Astrocyte (in vitro differentiated cells and primary cell): Measurements from ENCODE around the gene CCT4. TPM values are rescaled to one million over a fixed set of nuclear protein-coding genes. Genes with fewer than 3 reads are reported as not detected.
"Not testable (repeated sequence)": the region's sequence is repeated elsewhere in the genome, so short reads cannot be mapped to it uniquely, and the experiment has no call there.

Experiments
- DNase-seq: peaks from one replicate; pipeline ENCODE4 v3.0.0-alpha.2; 2010; ENCODE audit warnings: low read depth
- FAIRE-seq: peaks from 2 replicates; lab custom pipeline; 2011; peaks lifted over from hg19 to GRCh38; lab: Jason Lieb, UNC
- H2AFZ ChIP-seq: 2 replicates; pipeline ENCODE4 v1.6.0; 2012; ENCODE audit warnings: low read depth, low read length, inconsistent platforms
- H3K27ac ChIP-seq: 2 replicates; pipeline ENCODE4 v1.5.1; 2011; ENCODE audit warnings: low read depth, low read length, inconsistent platforms
- H3K27me3 ChIP-seq: 2 replicates; pipeline ENCODE4 v1.6.0; 2011; ENCODE audit warnings: low read length, inconsistent platforms; ENCODE audit not compliant: insufficient read depth
- H3K36me3 ChIP-seq: 2 replicates; pipeline ENCODE4 v1.5.1; 2011; ENCODE audit warnings: low read length, inconsistent platforms; ENCODE audit not compliant: insufficient read depth
- H3K4me1 ChIP-seq: 2 replicates; pipeline ENCODE4 v1.5.1; 2011; ENCODE audit warnings: low read length, inconsistent platforms; ENCODE audit not compliant: insufficient read depth
- H3K4me2 ChIP-seq: 2 replicates; pipeline ENCODE4 v1.6.0; 2012; ENCODE audit warnings: low read length, inconsistent platforms
- H3K4me3 ChIP-seq: 2 replicates; pipeline ENCODE4 v1.5.1; 2011; ENCODE audit warnings: low read depth, mild to moderate bottlenecking, low read length, inconsistent platforms; ENCODE audit not compliant: insufficient read depth
- H3K79me2 ChIP-seq: 2 replicates; pipeline ENCODE4 v1.6.0; 2012; ENCODE audit warnings: mild to moderate bottlenecking, low read length, inconsistent platforms; ENCODE audit not compliant: insufficient read depth
- H3K9ac ChIP-seq: 2 replicates; pipeline ENCODE4 v1.6.0; 2012; ENCODE audit warnings: mild to moderate bottlenecking, low read length, inconsistent platforms
- H3K9me3 ChIP-seq: 2 replicates; pipeline ENCODE4 v1.5.1; 2012; ENCODE audit warnings: low read depth, mild to moderate bottlenecking, low read length, inconsistent platforms; ENCODE audit not compliant: insufficient read depth
- H4K20me1 ChIP-seq: 2 replicates; pipeline ENCODE4 v1.6.0; 2012; ENCODE audit warnings: low read length, inconsistent platforms; ENCODE audit not compliant: insufficient read depth
- H3K27ac Mint-ChIP-seq: one replicate; pipeline ENCODE4 v1.8.0; 2021; ENCODE audit warnings: mild to moderate bottlenecking, mixed read lengths; ENCODE audit not compliant: unreplicated experiment
- H3K27me3 Mint-ChIP-seq: one replicate; pipeline ENCODE4 v1.8.0; 2021; ENCODE audit warnings: low read depth, mixed read lengths; ENCODE audit not compliant: unreplicated experiment
- H3K36me3 Mint-ChIP-seq: one replicate; pipeline ENCODE4 v1.8.0; 2021; ENCODE audit warnings: low read depth, mixed read lengths; ENCODE audit not compliant: unreplicated experiment
- H3K4me1 Mint-ChIP-seq: one replicate; pipeline ENCODE4 v1.8.0; 2021; ENCODE audit warnings: low read depth, mixed read lengths; ENCODE audit not compliant: unreplicated experiment
- H3K4me3 Mint-ChIP-seq: one replicate; pipeline ENCODE4 v1.8.0; 2021; ENCODE audit warnings: mild to moderate bottlenecking, moderate library complexity, mixed read lengths; ENCODE audit not compliant: unreplicated experiment
- H3K9me3 Mint-ChIP-seq: one replicate; pipeline ENCODE4 v1.8.0; 2021; ENCODE audit warnings: mild to moderate bottlenecking, mixed read lengths; ENCODE audit not compliant: unreplicated experiment
- CTCF ChIP-seq: IDR thresholded peaks from 2 replicates; pipeline ENCODE4 v1.5.1; 2011; ENCODE audit warnings: low read depth, mild to moderate bottlenecking, inconsistent platforms, low read length, moderate library complexity; ENCODE audit not compliant: insufficient read depth
- EZH2 ChIP-seq: IDR thresholded peaks from 2 replicates; pipeline ENCODE4 v1.6.1; 2012; ENCODE audit warnings: mild to moderate bottlenecking, low read length, inconsistent platforms; ENCODE audit not compliant: insufficient read depth
- total RNA-seq: library from RNA; stranded (reverse); gene quantifications from 2 replicates; pipeline ENCODE4 v1.2.1, GENCODE V29; 2021

CCT4 gene
- total RNA-seq, 1 donor from 2014 or later: 220 TPM

DNA sequence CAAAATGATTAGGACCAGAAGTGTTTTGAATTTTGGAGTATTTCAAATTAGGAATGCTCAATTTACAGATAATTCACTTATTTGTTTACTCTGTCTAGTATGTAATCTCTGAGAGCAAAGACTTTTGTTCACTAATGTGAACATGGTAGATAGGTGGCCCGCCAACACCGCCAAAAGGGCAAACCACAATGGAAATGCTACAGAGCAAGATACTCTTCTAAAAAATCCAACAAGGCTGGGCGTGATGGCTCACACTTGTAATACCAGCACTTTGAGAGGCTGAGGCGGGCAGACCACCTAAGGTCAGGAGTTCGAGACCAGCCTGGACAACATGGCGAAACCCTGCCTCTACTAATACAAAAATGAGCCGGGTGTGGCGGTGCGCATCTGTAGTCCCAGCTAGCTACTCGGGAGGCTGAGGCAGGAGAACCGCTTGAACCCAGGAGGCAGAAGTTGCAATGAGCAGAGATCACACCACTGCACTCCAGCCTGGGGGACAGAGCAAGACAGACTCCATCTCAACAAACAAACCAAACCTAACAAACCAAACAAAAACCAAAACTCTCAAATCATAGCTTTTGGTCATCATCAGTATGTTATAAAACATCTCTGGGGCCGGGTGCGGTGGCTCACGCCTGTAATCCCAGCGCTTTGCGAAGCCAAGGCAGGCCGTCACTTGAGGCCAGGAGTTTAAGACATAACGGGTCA, 2.4 kb downstream of the CCT4 start:
- H3K79me2 ChIP-seq: peaks cover 71% of the 10 kb centered on the region
- no peak overlapping the region for H2AFZ ChIP-seq
- H3K27ac Mint-ChIP-seq: no peak overlapping the region
- H3K9me3 ChIP-seq: no peaks in the 10 kb centered on the region
- no peak for DNase-seq
- no peaks in the 10 kb centered on the region for H3K9me3 Mint-ChIP-seq
- H3K27me3 ChIP-seq: no peaks in the 10 kb centered on the region
- H3K27me3 Mint-ChIP-seq: no peaks in the 10 kb centered on the region
- peak overlapping the region; percentile 31 for H3K4me3 ChIP-seq
- no peak overlapping the region for H3K27ac ChIP-seq
- peak overlapping the region; percentile 87 for H3K4me2 ChIP-seq
- no peak for TF ChIP-seq CTCF
- no peak for TF ChIP-seq EZH2
- H3K9ac ChIP-seq: no peak overlapping the region
- H3K36me3 ChIP-seq: peaks cover 29% of the 10 kb centered on the region
- H3K4me1 ChIP-seq: peaks cover 11% of the 10 kb centered on the region
- peaks cover 9% of the 10 kb centered on the region for H3K4me1 Mint-ChIP-seq
- no peaks in the 10 kb centered on the region for H3K36me3 Mint-ChIP-seq
- no peak for FAIRE-seq
- peaks cover 50% of the 10 kb centered on the region for H4K20me1 ChIP-seq
- peak overlapping the region; percentile 90 for H3K4me3 Mint-ChIP-seq

DNA sequence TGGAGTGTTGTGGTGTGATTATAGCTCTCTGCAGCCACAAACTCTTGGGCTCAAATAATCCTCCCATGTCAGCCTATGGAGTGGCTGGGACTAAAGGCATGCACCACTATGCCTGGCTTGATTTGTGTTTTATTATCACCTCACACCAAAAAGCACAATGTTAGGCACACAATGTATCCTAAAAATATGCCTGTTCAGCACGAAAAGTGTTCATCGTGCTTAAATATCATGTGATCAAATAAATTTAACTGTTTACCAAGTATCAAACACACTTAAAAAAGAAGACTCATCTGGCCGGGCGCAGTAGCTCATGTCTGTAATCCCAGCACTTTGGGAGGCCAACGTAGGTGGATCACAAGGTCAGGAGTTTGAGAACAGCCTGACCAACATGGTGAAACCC, 5.6 kb downstream of the CCT4 start:
- Histone ChIP-seq H3K27me3 (no peaks in the 10 kb centered on the region), H4K20me1 (peaks cover 66% of the 10 kb centered on the region), H3K9ac (no peak overlapping the region), H3K79me2 (peaks cover 85% of the 10 kb centered on the region), H3K27ac (no peak overlapping the region), H3K4me1 (peaks cover 11% of the 10 kb centered on the region), H3K4me3 (no peak overlapping the region), H2AFZ (no peak overlapping the region), H3K36me3 (peaks cover 54% of the 10 kb centered on the region), H3K4me2 (no peak overlapping the region), H3K9me3 (no peaks in the 10 kb centered on the region)
- Mint-ChIP-seq H3K9me3 (no peaks in the 10 kb centered on the region), H3K27ac (no peak overlapping the region), H3K27me3 (no peaks in the 10 kb centered on the region), H3K36me3 (no peaks in the 10 kb centered on the region), H3K4me3 (no peak overlapping the region), H3K4me1 (peaks cover 9% of the 10 kb centered on the region)
- FAIRE-seq (no peak), DNase-seq (no peak)
- TF ChIP-seq CTCF: no peak
- TF ChIP-seq EZH2: no peak

DNA sequence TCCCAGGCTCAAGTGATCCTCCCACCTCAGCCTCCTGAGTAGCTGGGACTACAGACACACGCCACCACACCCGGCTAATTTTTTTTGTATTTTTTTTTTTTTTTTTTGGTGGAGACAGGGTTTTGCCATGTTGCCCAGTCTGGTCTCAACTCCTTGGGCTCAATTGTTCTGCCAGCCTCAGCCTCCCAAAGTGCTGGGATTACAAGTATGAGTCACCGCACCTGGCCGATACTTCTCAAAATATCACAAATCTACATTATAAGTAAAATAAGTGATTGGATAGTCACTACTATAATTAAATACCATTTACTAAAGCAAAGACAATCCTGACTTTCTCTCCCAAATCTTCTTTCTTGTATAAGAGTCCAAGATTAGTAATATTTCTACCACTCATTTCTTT, 9.1 kb downstream of the CCT4 start:
- peaks cover 63% of the 10 kb centered on the region for H3K79me2 ChIP-seq
- H3K27me3 ChIP-seq, DNase-seq, H3K4me2 ChIP-seq, H3K27ac ChIP-seq, FAIRE-seq, H3K4me3 Mint-ChIP-seq, H3K27ac Mint-ChIP-seq, H3K9ac ChIP-seq, H3K4me1 ChIP-seq, H3K27me3 Mint-ChIP-seq, H3K36me3 Mint-ChIP-seq, H3K9me3 Mint-ChIP-seq, H2AFZ ChIP-seq, H3K4me3 ChIP-seq, H3K9me3 ChIP-seq, H3K4me1 Mint-ChIP-seq: not testable (repeated sequence)
- H3K36me3 ChIP-seq: peaks cover 72% of the 10 kb centered on the region
- H4K20me1 ChIP-seq: peaks cover 43% of the 10 kb centered on the region
